HG03108 (cell line): ENCODE results near the gene REV1.
"Not testable (repeated sequence)": the region's sequence is repeated elsewhere in the genome, so short reads cannot be mapped to it uniquely, and the experiment has no call there.

ENCODE experiments used
- ATAC-seq: cut with Tn5 transposase; IDR thresholded peaks from one replicate; pipeline ENCODE4 v1.9.1; 2021; ENCODE audit warnings: moderate library complexity; ENCODE audit not compliant: unreplicated experiment

The REV1 gene

DNA sequence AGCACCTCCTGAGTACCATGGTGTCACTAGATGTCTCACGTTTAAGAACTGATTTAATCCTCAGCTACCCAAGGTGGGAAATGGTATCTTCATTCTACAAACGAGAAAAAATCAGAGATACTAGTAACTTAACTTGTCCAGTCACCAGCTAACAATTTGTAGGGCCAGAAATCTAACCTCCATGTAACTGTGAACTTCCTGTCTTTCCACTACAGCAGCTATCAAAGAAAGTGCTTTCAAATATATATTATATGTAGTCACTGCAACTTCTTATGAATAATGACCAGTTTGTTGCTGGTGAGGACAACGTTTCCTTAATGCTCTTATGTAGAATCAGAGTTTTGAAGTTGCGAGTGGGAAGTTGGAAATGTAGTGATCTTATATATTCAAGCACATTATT is 1.9 kb downstream of the REV1 start:
- no peak for ATAC-seq

DNA sequence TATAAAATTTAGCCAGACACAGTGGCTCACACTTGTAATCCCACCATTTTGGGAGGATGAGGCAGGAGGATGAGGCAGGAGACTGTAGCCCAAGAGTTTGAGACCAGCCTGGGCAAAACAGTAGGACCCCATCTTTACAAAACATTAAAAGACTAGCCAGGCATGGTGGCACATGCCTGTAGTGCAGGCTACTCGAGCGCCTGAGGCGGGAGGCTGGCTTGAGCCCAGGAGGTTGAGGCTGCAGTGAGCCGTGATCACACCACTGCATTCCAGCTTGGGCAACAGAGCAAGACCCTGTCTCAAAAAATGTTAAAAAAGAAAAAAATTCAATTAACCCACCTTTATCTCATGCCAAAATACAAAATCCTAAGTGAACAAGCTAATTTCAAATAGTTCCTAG is 4.0 kb downstream of the REV1 start:
- ATAC-seq = no peak

DNA sequence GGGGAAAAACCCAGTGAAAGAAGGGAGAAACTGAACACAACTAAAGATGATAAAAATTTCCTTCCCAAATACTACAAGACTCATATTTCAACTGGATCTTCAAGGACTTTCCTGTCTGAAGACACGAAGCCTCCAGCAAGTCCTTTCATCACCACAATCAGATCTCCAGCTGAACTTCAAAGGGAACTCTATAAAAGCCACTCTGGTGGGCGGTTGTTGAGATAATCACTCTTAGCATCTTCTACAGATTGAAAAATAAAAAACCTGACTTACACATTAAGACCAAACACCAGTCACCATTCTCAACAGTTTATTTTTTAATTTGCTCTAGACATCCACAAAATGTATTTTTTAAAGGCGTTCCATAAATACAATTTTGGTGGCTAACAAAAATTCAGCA is 4.4 kb downstream of the REV1 start:
- no peak for ATAC-seq

DNA sequence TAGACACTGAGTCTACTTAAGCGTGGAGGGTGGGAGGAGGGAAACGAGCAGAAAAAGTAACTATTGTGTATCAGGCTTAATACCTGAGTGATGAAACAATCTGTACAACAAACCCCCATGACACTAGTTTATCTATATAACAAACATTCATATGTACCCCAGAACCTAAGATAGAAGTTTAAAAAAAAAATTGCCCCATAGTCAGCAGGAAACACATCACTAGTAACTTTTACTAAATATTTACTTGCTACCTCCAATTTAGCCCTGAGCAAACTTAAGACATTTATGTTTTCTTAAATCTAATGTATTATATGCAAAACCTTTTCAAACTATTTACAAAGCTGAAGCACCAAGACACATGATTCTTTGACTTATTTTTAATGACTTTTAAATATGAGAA is 5.6 kb downstream of the REV1 start:
- ATAC-seq = no peak

DNA sequence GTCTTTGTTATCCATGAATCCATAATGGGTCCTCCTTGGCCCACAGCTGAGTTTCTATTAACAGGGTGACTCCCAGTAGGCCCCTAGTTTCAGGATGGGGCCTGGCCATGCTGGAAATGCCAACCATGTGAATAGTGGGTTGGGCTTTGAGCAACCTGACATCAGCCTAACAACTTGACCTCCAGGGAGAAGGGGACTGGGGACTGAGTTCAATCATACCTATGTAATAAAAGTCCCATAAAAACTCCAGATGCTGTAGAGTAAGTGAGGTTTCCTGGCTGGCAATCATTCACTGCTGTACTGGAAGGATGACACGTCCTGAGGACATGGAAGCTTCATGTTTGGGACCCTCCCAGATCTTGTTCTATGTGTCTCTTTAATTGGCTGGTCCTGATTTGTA is 7.9 kb downstream of the REV1 start:
- ATAC-seq = no peak

DNA sequence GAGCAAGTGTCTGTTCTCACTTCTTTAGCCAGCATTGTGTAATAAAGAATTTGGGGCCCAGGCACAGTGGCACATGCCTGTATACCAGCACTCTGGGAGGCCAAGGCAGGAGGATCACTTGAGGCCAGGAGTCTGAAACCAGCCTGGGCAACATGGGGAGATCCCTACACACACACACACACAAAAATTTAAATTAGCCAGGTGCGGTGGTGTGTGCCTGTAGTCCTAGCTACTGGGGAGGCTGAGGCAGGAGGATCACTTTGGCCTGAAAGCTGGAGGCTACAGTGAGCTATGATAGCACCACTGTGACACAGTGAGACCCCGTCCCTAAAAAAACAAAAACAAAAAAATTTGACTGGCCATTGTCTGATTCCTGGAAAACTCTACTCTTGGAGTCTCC is 8.3 kb downstream of the REV1 start:
- no peak for ATAC-seq

DNA sequence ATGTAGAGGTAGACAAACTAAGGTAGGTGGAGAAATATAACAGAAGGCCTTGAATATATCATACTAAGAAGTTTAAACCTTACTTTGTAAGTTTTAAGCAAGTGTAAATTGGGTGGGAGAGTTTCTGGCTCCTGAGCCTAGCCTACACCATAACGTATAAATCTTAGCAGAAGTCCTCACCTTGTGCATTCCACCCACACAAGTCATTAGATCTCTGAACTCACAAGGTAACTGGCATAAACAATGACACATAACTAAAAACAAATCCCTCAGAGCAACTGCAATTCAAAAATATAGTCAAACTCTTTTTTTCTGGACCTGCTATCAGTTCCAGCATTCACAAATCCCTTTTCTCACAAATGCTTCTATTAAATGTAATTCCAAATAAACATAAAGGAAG is 9.4 kb downstream of the REV1 start:
- ATAC-seq = no peak

DNA sequence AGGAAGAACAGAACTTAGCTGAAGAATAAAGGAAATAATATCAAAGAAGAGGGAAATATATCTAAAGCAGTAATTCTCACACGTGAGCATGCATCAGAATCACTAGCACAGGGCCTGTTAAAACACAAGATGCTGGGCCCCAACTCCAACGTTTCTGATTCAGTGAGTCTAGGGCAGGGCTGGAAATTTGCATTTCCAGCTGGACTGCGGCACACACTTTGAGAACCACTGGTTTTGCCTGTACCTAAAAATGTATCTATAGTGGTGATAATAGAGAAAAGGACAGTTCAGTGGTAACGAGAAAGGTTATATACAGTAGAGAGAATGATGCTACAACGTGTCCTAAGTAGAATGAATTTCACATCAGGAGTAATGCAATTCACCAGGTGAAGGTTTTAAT is 11.2 kb downstream of the REV1 start:
- no peak for ATAC-seq

DNA sequence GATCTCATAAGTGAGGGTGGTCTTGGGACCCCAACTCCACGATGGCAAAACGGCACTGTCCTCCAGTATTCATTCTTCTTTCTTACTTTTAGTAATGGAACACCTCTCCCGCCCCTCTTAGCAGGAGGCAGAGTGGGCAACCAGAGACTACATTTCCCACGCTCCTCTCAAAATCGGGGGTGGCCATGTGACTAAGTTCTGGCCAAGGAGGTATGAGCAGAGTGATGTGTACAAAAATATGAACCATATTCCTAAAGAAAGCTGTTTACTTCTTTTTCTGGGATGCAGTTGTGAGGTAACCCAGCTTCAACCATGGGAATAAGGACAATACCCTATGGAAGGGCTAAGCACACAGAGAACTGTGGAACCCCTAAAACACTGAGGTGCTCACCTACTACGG is 12.8 kb downstream of the REV1 start:
- no peak for ATAC-seq

DNA sequence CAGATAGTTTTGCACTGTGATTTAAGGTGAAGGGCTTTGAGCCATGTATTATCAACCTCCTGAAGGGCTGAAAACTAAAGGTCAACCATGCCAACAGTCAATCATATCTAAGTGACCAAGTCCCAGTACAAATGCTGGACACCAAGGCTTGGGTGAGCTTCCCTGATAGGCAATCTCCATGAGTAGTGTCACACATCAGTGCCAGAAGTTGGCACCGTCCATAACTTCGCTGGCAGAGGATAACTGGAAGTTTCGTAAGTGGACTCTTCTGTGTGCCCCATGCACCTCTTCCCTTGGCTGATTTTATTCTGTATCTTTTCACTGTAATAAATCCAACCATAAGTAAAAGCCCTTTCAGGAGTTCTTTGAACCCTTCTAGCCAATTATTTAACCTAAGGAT is 13.2 kb downstream of the REV1 start:
- ATAC-seq = no peak

DNA sequence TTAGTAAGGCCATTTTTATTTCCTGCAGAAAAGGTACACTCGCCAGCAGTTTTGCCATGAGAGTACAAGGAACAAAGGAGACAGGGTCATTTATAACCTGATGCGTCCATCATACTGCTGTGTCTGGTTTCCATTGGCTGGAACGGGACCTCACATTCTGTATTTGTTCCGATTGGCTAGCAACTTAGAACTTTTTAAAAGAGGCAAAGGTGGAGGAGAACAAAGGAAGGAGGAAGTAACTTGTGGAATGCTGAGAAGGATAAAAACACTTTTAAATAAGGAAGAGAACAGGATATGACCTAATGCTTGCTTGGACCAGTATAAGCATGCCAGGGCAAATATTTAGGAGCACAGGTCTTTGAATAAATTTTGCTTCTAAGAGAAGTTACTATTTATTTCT is 14.7 kb downstream of the REV1 start:
- not testable (repeated sequence) for ATAC-seq

DNA sequence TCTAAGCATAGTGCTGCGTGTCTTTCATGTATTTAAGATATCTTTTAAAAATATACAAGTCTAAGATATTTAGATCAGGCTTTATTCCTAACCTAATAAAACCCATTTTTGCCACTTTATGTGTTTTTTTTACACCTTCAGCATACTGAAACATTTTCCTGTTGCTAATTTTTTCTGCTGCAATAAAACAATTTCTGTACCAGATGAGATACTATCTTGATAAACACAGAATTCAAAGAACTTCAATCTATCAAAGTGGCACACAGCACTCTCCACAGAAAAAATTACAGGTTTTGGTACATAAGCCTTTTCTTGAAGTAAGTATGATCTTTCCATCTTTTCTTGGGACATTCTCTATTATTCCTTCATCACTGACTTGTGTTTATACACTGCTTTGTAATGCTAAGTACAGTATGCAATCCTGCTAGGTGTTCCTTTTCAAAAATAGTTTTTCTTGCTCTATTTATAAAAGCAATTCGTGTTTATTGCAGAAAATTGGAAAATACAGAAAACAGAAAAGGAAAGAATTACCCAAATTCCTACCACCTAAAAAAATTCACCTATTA is 16.2 kb downstream of the REV1 start:
- no peak for ATAC-seq

DNA sequence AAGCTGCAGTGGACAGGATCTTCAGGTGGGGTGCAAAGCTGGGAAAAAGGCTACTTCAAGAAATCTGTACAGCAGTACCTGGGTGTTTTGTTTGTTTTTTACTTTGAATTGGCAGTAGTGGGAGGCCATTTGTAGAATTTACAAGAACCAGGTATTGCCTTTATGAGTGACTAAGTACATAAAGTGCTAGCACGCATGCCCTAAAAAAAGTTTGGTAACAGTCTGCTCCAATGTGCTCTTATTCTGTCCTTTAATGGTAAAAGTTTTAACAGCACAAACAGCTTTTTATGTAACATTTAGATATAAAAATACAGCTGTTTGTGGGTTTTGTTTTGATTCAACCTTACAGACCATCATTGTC is 17.2 kb downstream of the REV1 start:
- ATAC-seq = no peak

DNA sequence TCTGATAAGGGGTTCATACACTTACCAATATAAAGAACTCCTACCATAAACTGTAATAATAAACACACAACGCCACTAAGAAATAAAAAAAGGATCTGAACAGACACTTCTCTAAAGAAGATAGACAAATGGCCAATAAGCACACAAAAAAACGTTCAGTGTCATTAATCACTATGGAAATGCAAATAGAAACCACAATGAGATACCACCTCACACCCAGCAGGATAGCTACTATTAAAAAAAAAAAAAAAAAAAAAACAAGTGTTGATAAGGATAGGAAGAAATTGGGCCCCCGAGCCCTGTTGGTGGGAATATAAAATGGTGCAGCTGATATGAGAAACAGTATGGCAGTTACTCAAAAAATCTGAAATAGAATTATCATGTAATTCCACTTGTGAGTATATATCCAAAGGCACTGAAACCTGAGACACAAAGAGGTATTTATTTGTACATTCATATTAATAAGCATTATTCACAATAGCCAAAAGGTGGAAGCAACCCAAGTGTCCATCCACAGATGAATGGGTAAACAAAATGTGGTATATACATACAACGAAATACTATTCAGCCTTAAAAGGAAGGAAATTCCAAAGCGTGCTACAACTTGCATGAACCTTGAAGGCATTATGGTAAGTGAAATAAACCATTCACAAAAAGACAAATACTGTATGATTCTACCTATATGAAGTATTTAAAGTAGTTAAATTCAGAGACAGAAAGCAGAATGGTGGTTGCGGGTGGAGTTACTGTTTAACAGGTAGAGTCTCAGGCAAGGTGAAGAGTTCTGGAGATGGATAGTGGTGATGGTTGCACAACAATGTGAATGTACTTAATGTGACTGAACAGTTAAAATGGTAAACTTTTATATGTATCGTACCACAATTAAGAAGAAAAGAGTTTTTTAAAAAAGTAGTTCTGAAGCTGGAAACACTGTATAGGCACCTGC is 17.9 kb downstream of the REV1 start:
- no peak for ATAC-seq

DNA sequence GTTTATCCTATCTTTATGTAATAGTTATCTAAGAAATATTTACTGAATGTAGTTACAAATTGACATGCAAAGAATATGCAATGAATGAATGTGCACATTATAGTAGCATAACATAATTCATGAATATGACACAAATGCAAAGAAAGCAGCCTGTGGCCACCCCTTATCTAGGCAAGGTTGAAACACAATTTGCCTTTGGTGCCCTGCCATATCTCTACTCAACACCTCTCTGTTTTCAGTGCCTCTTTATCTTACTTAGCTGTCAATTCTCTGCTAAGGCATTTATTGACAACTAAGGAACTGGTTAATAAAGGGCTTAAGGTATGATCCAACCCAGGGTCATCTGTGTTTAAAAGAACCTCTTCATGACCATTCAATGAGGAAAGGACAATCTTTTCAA is 18.9 kb downstream of the REV1 start:
- ATAC-seq = no peak

DNA sequence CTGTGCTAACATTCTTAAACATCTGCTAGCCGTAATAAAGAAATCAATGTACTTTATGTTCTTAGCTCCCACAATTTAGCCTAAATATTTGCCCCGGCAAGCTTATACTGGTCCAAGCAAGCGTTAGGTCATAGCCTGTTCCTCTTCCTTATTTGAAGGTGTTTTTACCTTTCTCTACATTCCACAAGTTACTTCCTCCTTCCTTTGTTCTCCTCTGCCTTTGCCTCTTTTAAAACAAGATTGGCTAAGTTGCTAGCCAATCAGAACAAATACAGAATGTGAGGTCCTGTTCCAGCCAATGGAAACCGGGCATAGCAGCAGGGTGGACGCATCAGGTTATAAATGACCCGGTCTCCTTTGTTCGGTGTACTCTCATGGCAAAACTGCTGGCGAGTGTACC is 19.4 kb downstream of the REV1 start:
- ATAC-seq = not testable (repeated sequence)

DNA sequence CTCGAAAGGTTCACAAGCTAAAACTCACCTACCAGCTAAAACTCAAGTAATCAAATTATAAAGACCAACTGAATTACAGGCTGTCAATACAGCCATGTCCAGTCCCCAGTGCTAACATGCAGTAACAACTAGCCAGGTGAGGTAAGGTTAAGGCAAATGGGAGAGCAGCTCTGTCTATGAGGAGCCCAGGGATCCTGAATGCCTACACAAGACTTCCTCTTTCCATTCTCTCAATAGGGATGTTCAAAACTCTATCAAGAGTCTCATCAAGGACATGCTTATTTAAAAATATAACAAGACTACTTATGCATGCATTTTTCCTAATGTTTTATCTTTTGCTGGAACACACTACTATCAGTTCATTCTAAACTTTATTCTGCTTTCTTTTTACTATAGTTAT is 20.4 kb downstream of the REV1 start:
- no peak for ATAC-seq

DNA sequence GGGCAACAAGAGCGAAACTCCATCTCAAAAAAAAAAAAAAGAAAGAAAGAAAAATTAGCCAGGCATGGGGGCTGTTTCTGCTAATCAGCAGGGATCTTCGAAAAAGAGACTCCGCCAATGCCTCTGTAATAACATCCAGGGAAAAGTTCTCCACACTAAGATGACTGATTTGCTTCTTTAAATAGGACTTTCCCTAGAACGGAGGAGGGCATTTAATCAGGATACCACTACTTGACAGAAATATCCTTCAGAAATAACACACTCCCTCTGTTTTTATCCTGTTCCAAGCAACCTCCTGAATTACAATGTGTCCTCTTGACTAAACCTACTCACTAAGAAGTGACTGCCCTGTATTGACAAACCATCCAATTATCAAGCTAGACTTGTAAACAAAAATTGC is 21.7 kb downstream of the REV1 start:
- no peak for ATAC-seq

DNA sequence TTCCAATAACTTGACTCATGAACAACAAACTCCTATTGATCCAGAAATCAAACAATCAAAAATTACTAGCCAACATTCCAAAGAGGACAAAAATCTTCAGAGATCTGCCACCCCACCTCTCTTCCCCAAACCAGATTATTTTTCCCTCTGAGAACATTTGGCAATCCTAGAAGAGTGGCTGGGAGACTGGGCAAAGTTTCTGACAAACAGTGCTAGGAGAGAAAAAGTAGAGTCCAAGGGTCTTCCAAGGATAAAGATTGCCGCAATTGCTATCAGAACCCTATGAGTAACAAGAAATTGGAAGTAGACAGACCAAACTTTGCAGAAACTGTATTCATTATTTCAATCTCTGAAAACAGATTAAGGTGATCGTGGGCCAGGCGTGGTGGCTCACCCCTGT is 22.4 kb downstream of the REV1 start:
- no peak for ATAC-seq

DNA sequence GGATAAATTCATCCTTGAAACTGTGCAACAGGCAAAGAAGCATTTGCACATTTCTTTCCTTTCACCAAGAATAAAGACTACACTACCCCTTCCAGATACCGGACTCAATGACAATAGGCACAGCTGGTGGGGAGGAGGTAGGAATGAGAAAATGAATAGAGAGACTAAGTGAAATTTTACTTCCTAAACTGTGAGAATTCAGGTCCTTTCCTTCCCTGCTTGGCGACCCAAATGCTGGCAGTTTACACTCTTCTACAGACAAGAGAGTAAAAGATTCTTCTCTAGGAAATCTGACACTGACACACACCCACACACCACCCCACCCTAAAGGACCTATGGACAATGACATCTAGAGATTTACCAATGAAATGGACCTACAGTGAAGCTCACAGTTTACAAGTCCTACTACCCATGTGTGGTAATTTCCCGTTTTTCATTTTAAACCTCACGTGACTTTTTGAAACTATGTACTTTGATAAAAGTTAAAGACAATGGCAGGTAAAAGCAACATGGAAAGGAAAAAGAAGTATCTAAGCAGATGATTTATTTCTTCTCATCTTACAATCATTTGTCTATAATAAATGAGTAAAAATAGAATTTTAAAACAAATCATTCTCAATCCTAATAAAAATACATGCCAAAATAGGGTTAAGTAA is 27.9 kb downstream of the REV1 start:
- ATAC-seq = no peak

DNA sequence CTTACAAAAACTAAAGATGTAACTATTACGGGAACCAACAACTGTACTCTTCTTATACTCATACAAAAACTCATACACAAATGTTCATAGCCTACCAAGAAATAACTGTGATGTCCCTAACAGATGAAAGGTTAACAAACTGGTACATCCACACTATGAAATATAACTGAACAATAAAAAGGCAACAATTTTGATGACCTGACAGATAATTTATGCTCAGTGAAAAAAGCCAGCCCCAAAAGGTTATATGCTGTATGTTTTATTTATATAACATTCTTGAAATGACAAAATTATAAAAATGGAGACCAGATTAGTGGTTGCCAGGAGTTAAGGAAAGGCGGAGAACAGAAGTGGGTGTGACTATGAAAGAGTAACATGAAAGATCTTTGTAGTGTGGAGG is 31.3 kb downstream of the REV1 start:
- ATAC-seq = no peak

DNA sequence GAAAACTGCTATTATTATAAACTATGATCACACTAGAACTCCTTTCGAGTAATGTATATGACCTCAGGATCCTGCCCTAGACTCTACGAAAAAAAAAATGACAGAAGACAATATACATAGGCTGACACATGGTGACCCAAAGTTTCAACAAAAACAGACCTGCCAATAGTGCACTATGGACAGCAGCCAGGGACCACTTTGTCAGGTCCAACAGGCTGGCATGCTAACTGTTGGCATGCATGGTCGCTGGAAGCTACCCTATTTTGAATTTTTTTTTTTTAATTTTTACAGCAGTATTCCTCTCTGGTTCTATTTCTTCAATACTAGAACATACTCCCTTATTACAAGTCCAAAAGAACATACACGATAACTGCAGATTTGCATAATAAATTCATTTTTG is 38.1 kb downstream of the REV1 start:
- no peak for ATAC-seq
